Epidermal melanocyte (primary cell): ENCODE results near the gene NTNG1.
A peak's percentile ranks its signal among the peaks of the same experiment; 100 is the strongest.

Experiments used
- DNase-seq: peaks from one replicate; pipeline ENCODE4 v3.0.0; 2011; ENCODE audit warnings: low spot score; ENCODE audit not compliant: insufficient read length

NTNG1 gene

DNA sequence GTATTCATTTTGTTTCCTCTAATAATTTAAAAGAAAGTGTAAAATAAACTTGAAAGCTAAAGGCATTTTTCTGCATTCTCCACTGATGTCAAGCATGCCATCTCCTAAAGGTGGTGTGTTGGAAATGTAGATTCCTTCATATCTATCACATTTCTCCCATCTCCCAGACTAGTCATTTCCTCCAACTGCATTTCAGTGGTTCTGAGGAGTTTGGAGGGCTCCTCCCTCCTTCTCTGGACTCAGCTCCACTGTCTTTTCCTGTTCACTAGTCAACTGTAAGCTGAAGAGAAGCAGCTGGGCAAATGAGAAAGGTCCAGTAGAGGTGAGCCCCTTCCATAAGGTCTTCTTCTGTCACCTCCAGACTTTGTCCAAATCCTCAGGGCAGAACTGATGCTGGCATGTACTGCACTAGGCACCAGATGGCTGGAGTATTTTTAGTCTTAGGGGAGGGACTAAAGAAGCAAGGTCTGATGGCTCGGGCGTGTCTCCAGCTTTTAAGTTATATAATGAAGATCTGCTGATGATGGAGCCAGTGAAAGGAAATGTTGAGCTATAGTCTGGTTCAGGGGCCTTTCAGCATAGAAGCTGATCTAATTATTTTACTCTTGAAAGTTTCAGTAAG lies 186.1 kb downstream of the NTNG1 start:
- no peak for DNase-seq

DNA sequence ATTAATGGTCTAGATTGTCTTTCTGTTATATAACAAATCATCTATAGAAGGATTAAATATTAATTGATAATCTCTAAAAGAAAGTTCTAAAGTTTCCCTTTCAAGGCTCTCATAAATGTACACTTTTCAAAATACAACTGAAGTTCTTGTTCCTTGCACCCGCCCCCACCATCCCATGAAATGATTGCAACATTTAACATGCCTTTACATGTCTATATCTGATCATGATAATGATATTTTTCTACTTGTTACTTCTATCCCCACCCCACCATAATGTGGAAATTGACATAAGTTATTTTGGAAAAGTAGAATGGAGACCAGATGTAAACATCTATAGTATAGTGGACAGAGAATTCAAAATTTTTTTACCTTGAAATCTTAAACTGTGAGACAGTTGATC lies 186.6 kb downstream of the NTNG1 start:
- DNase-seq: no peak

DNA sequence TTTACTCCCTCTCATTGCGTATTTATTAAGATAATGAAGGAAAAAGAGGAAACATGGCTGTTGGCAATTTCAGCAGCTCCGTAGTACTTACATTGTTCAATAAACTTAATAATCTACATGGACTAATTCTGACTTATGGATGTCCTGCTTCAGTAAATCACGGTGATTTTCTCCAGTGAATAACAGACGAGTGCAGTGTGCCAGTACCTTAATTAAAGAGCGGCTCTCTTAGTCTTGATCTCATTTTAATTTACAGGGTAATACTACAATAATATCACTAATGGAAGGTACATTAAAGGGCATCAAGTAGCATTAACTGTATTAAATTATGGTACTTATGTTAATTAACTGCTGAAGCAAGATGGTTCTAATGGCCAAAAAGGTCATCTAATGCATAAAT lies 187.2 kb downstream of the NTNG1 start:
- no peak for DNase-seq

DNA sequence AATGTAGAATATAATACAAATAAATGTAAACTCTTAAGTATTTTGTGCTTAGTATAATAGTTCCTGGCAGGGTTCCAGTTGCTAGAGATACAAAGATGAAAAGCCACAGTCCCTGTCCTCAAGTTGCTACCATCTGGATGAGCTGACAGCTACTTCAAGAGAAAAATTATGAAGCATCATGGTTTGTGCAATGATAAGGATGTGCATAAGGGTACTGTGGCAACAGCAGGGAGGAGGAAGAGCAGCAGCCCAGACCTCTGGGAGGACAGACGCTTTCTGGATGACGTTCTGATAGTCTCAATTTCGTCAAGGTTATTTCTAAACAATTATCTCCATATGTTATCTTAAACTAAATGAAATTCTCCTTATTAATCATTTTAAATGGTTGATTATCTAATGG lies 198.9 kb downstream of the NTNG1 start:
- no peak for DNase-seq

DNA sequence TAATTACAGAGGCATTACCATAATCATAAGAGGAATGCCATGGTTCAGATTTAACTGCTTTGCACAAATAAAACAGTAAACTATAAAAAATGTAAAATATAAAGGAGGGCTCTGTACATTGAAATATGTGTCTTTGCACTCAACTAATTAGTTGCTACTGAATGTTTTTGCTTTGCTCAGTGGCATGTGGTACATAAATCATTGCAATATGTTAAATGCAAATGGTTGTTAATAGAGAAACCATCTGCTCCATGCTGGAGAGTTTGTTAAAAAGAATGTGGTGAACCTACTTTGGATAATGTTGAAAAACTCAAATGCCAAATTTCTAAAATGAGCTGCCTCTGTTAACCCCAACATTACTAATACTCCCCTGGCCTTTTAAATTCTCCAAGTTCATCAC lies 201.5 kb downstream of the NTNG1 start:
- DNase-seq: no peak

DNA sequence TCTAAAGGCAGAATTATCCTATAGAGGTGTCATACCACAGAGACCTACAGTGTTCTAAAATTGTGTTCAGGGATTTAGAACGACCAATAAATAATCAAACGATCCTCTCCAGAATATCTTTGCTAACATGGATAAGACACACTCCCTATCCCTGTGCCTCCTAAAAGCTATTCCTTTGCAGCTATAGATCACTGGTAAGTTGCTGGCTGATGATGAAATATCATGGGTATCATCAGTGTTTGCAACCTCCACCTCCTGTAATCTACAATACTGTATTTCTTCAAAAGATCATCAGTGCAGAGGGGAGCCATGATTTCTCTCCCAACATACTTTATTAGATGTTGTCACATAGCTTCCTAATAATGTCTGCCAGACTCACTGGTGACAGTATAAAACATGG lies 201.9 kb downstream of the NTNG1 start:
- DNase-seq: no peak

DNA sequence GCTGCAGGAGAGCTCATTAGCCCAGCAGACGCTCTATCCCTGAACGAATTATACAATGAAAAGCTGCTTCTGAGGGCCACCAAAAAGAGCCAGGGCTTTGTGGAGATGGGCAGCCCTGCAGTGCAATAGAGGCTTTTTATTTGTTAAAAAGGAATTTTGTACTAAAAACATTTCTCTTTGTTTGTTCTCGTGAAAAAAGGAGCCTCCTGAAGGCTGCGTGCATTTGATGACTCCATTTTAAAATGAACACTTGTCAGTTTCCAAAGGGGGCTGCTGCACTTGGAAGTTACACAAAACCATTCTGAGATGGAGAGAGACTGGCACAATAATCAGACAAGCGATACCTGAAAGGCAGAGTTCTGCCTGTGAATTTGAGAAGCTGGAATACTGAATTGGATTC lies 202.8 kb downstream of the NTNG1 start:
- DNase-seq: no peak

DNA sequence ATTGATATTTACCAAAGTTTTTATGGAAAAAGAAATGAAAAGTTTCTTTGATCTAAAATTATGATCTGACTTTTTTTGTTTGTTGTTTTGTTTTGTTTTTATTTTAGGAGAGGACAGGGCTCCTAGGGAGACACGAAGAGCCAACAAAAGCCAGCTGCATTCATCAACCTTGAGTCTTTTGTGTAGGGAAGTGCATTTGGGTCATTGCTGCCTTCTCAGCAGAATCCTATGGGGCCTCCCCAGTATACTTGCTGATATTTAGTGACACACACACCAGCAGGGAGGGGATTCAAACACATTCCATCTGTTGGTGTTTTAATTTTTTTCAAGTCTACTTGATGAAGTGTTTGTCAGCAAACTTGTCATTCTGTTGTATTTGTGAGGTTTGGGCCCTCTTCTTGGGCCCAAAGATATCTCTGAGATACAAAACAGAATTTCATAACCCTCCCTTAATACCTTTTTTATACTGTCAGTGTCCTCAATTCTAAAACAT lies 203.5 kb downstream of the NTNG1 start:
- DNase-seq: no peak

DNA sequence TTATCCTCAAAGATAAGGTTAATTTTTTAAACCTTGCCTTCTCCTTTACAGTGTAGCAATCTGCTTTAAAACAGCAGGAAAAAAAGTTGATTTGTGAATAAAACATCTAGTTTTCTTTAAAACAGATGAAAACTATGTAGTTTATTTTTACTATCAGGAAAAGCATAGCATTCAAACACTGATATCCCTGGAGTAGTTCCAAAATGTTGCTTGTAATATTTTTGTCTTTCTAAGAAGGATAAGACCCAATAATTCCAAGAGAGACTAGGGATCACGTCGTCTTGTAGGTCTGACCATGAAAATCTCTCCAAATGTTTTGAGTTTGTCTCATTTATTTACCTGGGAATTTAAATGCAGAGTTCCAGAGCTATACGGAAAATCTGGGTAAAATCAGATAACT lies 204.0 kb downstream of the NTNG1 start:
- DNase-seq: no peak

DNA sequence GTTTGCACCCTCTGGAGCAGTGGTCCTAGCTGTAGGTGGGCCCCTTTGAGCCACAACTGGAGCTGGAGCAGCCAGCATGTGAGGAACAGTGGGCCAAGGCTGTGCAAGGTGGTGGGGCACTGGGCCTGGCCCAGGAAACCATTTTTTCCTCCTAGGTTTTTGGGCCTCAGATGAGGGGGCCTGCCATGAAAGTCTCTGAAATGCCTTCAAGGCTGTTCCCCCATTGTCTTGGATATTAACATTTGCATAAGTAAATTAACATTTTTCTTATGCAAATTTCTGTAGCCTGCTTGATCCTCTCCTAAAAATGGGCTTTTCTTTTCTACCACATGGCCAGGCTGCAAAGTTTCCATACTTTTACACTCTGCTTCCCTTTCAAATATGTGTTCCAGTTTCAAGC lies 212.0 kb downstream of the NTNG1 start:
- no peak for DNase-seq

DNA sequence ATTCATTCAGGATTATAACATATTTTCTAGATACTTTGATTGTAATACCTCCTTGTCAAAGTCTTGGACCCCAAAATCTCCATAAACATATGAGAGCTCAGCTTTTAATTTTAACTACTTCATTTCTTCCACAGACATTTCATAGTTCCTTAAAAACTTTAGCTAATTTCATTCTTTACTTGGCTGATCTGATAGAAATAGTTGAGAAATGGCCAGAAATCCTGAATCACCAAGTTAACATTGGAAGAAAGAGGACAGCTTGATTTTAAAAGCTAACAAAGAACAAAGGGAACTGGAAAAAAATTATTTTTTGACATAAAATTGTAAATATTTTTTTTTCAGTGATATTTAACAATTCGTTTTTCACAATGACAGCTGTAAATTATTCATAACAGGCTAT lies 216.5 kb downstream of the NTNG1 start:
- DNase-seq: no peak

DNA sequence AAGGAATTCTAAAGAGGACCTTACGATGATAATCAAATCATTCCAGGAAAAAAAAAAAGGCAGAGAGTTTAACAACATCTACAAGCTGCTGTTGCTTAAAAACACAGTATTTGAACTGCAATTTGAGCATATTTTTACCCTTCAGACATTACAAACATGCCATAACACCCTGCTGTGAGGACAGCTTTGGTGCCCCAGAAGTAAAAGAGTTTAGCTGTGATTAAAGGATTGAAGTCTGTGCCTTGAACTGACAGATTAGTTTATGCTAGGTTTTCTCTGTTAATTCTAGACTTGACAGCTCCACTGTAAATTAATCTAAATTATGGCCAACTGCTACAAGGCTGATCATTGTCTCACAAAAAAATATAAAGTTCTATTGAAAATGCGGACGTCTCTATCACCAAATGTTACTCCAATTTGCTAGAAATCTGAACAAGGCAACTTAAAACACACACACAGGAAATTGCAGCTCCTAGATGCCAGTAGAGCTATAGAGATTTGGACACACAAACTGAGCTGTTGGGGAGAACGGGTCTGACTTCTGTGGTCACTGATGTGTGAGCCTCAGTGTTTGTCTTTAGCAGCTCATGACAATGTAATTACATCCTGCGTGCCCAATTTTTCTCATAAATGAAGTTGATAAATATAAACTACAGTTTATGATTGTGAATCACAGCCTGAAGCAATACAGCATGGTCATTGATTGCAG lies 217.9 kb downstream of the NTNG1 start:
- DNase-seq: no peak

DNA sequence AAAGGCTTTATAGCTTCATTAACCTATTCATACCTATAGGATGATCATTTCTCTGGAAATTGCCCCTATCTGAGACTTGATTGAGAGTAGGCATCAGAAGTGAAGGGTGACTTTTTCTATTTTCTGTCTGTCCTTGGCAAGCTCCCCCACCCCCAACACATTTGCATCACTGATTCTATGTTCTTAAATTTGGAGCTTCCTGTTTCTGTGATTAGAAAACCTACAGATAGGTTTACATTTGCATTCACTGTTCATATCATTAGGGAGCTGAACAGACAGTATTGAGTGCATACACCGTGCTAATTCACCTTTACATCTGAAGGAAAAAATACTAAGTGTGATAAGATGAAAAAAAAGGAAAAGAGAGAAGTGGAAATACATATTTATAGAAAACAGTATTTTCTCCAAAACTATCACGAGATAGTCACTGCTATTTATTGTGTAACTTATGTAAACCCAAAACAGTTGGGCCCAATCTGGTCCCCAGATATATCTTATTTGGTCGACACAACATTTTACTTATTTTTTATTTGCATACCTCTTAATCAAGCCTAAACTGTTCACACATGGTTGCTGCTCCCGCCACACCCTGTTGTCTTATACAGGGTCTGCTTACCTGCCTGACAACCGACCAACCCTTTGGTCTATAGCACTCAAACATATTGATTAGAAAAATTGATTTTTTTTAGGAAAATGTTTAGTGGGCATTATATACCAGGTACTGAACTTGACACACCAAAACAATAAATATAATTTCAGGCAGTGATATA lies 218.8 kb downstream of the NTNG1 start:
- no peak for DNase-seq

DNA sequence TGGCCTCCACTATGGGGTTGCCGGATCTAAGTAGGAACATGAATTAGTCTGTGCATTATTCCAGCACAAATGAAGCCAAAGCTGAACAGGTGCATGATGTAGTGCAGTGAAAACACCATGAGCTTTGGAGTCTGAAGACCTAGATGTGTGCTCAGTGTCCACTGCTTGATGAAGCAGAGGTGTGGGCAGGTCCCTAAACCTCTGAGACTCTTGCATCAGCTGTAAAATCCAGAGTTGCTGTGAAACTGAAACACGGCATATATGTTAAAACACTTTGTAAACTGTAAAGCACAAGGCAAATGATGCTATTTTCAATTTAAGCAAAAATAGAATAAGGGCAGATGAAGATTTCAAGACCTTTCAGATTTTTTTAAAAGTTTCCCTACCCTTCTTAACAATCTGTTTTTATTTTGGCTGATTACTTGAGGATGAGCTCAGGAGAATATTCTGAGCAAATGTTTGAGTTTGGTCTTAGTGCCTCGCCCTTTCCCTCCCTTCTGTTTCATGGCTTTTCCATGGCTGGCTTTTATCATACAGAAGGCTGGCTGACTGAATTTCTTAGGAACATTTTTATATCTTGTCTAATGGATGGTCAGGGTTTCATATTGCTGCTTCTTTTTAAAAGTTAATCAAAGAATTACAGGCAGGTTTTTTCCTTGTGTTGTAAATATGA lies 221.8 kb downstream of the NTNG1 start:
- DNase-seq: no peak

DNA sequence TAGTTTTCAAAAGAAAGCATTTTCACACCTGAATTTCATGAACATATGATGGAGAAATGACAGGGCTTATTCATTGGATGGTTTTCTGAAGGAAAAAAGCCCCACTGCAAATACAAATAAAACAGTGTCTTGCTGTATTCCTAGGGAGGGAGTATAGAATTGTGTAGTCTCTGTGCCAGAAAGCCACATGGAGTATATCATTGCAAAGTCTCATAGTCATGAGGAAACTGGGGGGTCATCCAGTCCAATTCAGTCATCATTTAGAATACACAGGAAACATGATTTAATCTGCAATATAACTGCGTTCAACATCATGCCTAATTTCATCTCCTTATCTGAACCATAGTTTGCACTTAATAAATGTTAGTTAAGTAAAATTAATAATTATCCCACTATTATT lies 222.3 kb downstream of the NTNG1 start:
- no peak for DNase-seq

DNA sequence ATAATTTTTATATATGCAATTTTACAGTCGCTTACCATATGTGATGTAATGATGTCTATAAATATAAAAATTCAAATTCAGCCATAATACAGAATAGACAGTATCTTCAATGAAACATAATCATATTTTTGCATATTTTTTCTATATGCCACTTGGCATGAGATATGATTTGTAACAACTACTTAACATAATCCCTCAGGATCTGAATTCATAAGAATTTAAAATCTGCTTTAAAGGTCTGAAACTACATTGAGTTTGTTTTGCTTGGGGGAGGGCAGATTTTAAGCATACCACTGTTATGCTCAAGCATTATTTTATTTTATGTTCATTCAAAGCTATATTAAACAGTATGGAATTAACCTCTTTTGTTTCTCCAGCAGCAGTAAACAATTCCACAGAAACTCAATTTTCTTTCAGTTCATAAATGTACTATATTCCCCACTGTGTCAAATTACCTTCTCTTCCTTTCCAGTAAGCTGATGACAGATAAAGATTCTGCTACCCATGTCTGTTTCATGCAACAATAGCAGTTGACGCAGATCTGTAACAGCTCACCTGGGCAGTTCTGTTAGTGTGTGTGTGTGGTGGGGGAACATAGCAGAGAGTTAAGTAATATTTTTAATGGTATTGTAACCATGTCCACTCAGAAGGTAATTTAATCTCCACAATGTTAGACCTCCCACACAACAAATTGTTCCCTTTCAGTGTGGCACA lies 224.8 kb downstream of the NTNG1 start:
- DNase-seq: no peak

DNA sequence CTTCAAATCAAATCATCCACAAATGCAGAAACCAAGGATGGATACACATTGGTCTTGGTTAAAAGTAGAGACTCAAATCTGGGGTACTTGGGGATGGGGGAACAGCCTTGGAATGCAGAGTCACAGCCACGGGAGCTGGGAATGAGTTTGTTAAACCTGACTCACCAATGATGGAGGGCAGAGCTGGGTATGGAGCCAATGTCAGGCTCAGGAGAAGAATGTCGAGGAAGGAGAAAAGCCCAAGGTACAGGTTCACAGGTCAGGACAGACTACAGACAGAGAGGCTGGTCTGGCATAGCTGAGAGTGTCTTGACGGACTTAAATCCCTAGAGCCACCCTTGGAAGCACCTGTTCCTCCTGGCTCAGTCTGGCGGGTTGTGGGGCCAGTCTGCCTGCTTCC lies 237.6 kb downstream of the NTNG1 start:
- DNase-seq: no peak

DNA sequence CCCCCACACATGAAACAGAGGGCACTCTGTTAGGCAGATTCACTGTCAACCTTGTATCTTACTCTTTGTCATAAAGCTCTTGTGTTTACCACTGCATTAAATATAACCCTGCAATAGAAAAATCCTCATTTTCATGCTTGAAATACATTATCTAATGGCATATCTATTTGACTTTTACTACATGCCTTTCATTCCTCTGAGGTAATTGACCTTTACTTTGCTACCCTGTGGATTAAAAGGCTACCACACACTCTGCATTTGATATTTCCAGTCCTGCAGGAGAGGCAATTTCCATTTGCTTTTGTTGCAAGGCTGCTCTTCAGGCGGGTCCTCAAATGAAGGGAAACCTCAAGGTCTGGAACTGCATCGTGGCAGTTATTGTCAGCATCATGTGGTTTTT lies 238.0 kb downstream of the NTNG1 start:
- DNase-seq: no peak

DNA sequence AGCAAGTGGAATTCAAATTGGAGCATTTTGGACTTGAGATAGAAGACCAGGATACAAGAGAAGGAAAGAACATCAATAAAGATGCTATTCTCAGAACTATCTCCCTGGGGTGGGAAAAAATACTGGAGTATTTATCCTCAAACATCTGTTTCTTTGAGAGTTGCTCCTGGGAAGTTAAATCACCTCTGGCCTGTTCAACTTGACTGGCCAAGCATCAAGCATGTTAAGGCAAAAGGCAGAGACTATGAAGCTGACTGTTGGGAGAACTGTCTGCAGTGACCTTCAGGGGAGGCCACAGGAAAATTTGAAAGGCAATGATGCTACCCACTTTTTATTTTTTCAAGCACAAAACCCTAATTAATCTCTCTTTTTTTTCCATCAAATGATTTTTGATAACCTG lies 239.0 kb downstream of the NTNG1 start:
- DNase-seq: no peak

DNA sequence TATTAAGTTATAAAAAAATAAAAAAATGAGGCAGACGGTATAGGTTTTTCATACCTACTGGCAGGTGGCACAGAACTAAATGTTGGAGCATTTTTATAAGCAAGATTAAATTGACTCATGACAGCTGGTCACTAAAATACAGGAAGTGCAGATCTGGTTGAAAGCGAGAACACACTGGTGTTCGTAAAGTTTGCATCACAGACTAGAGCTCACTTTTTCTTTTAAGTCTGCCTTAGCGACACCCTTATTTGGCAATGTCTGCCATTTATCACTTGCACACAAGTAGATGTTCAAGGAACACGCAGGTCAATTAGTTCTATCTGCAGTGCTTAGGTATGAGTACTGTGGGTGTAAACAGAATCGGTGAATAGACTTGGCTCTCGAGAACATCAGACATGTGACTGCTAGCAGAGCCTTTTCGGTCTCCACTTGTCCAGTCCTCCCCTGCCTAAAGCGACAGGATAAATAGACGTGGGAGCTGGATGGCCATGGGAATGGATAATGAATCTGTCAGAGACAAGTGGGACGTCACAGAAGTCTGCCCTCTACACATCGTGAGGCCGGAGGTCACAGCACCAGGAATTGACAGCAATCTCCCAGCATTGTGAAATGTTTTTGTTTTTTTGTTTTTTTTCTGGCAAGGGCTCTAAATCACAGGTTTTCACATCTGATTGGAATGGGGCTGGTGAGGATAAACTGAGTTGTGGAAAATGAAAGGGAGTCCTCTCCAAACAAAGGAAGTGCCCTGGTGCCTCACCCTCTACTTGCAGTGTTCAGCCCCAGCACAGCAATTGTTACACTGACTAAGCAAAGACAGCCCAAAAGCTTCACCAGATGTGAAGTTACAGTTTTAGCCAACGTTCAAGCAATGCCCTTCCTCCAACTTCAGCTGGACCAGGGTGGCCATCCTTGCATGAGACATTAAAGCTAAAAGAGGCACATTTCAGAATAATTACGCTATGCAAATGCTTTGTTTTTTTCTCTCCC lies 248.9 kb downstream of the NTNG1 start:
- peak; percentile 16 for DNase-seq
